ENCODE results near the gene FLVCR2.

DNA sequence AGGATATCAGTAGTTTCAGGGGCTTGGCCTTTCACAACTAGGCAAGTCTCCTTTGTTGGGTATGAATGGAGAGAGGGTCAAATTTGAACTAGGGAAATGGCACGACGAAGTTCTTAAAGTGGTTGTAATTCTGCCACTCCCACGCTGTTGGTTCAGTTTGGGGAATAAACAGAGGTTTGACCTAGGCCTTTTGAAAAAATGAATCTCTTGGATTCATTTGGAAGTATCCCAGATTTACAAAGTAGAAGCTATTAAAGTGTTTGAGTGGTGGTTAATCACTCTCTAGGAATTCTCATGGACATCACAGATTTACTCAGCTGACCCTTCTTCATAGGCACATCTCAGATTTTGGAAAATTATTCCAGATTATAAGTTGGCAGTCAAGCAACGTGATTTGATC lies 41.3 kb upstream of the FLVCR2 start:
- TF ChIP-seq, protein P1, sequence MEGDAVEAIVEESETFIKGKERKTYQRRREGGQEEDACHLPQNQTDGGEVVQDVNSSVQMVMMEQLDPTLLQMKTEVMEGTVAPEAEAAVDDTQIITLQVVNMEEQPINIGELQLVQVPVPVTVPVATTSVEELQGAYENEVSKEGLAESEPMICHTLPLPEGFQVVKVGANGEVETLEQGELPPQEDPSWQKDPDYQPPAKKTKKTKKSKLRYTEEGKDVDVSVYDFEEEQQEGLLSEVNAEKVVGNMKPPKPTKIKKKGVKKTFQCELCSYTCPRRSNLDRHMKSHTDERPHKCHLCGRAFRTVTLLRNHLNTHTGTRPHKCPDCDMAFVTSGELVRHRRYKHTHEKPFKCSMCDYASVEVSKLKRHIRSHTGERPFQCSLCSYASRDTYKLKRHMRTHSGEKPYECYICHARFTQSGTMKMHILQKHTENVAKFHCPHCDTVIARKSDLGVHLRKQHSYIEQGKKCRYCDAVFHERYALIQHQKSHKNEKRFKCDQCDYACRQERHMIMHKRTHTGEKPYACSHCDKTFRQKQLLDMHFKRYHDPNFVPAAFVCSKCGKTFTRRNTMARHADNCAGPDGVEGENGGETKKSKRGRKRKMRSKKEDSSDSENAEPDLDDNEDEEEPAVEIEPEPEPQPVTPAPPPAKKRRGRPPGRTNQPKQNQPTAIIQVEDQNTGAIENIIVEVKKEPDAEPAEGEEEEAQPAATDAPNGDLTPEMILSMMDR (IDR thresholded peaks at IDR 0.05) = no peak
- no peak for TF ChIP-seq EZH2 (IDR thresholded peaks at IDR 0.05; ENCODE audit: borderline replicate concordance, insufficient read depth, low read depth, low read length, poor library complexity, severe bottlenecking)
